ENCODE results near the gene MTMR12.

Gene MTMR12

GRCh38 chr5:32207355-32207634, 105.4 kb downstream of the MTMR12 start:
- TF ChIP-seq CTCF (conservative IDR thresholded peaks at IDR 0.05; ENCODE audit: low read length): no peak
- no peak overlapping the region for H3K4me3 ChIP-seq (ENCODE audit: low read length)
- DNase-seq (ENCODE audit: low read depth): no peak

DNA sequence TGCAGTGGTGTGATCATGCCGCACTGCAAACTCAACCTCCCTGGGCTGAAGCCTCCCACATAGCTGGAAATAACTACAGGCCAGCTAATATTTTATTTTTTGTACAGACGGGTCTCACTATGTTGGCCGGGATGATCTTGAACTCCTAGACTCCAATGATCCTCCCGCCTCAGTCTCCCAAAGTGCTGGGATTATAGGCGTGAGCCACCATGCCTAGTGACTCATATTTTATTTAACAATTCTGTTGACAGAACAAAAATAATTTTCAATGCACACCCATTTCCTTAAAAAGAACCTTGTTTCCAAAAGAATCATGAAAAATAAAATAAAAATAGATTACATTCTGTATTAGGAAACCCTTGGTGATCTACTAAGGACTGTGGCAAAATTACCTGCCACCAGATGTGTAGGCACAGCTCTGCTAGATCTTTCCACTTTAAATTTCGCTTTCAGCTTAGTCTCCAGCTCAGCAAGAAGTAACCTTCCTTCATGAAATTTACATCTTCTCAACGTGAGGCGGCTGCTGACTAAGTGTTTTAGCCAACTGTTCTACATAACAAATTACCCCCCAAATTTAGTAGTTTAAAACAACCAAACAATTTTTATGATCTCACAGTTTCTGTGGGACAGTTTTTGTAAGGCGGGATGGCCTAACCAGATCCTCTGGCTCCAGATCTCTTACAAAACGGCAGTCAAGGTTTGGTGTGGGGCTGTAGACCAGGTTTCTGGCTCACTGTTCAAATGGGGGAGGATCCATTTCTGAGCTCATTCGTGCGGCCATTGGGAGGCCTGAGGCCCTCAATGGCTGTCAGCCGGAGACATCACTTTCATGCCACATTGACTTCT, 106.0 kb downstream of the MTMR12 start:
- no peak for TF ChIP-seq CTCF (conservative IDR thresholded peaks at IDR 0.05; ENCODE audit: low read length)
- no peak overlapping the region for H3K4me3 ChIP-seq (ENCODE audit: low read length)
- DNase-seq (ENCODE audit: low read depth): no peak

GRCh38 chr5:32206053-32206452, 106.7 kb downstream of the MTMR12 start:
- no peak overlapping the region for H3K4me3 ChIP-seq (ENCODE audit: low read length)
- DNase-seq (ENCODE audit: low read depth): no peak
- TF ChIP-seq CTCF (conservative IDR thresholded peaks at IDR 0.05; ENCODE audit: low read length): no peak

- DNase-seq (ENCODE audit: low read depth): peak; percentile 91
- no peak overlapping the region for H3K4me3 ChIP-seq (ENCODE audit: low read length)
- no peak for TF ChIP-seq CTCF (conservative IDR thresholded peaks at IDR 0.05; ENCODE audit: low read length)
These were observed 110.3 kb downstream of the MTMR12 start for GRCh38 chr5:32202394-32202793.

GRCh38 chr5:32201122-32201753, 111.5 kb downstream of the MTMR12 start:
- no peak for TF ChIP-seq CTCF (conservative IDR thresholded peaks at IDR 0.05; ENCODE audit: low read length)
- H3K4me3 ChIP-seq (ENCODE audit: low read length): no peak overlapping the region
- peak; percentile 12 for DNase-seq (ENCODE audit: low read depth)

DNA sequence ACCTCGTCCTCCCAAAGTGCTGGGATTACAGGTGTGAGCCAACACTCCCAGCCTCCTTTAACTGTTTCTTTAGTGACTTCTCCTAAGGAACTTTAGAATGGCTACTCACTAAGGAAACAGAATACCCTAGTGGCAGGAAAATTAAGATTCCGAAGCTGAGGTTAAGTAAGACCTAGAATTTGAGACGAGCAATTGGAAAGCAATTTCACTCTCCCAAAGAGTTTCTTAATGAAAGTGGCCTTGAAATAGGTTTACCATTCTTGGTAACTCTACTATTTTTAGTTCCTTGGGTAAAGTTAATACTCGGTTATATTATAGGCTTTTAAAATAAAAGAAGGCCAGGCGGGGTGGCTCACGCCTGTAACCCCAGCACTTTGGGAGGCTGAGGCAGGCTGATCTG, 115.7 kb downstream of the MTMR12 start:
- DNase-seq (ENCODE audit: low read depth): no peak
- TF ChIP-seq CTCF (conservative IDR thresholded peaks at IDR 0.05; ENCODE audit: low read length): no peak
- no peak overlapping the region for H3K4me3 ChIP-seq (ENCODE audit: low read length)

GRCh38 chr5:32195265-32195664, 117.5 kb downstream of the MTMR12 start:
- no peak for DNase-seq (ENCODE audit: low read depth)
- no peak overlapping the region for H3K4me3 ChIP-seq (ENCODE audit: low read length)

More at GRCh38 chr5:32195265-32195664, 117.5 kb downstream of the MTMR12 start:
- no peak for TF ChIP-seq CTCF (conservative IDR thresholded peaks at IDR 0.05; ENCODE audit: low read length)

Data from AG10803 (cell line).